Astrocyte (in vitro differentiated cells and primary cell): ENCODE data around the gene CTBP1. TPM values are rescaled to one million over a fixed set of nuclear protein-coding genes. Genes with fewer than 3 reads are reported as not detected.

ENCODE experiments used
- DNase-seq: peaks from one replicate; pipeline ENCODE4 v3.0.0-alpha.2; 2010; ENCODE audit warnings: low read depth
- FAIRE-seq: peaks from 2 replicates; lab custom pipeline; 2011; peaks lifted over from hg19 to GRCh38; lab: Jason Lieb, UNC
- H2AFZ ChIP-seq: 2 replicates; pipeline ENCODE4 v1.6.0; 2012; ENCODE audit warnings: low read depth, low read length, inconsistent platforms
- H3K27ac ChIP-seq: 2 replicates; pipeline ENCODE4 v1.5.1; 2011; ENCODE audit warnings: low read depth, low read length, inconsistent platforms
- H3K27me3 ChIP-seq: 2 replicates; pipeline ENCODE4 v1.6.0; 2011; ENCODE audit warnings: low read length, inconsistent platforms; ENCODE audit not compliant: insufficient read depth
- H3K36me3 ChIP-seq: 2 replicates; pipeline ENCODE4 v1.5.1; 2011; ENCODE audit warnings: low read length, inconsistent platforms; ENCODE audit not compliant: insufficient read depth
- H3K4me1 ChIP-seq: 2 replicates; pipeline ENCODE4 v1.5.1; 2011; ENCODE audit warnings: low read length, inconsistent platforms; ENCODE audit not compliant: insufficient read depth
- H3K4me2 ChIP-seq: 2 replicates; pipeline ENCODE4 v1.6.0; 2012; ENCODE audit warnings: low read length, inconsistent platforms
- H3K4me3 ChIP-seq: 2 replicates; pipeline ENCODE4 v1.5.1; 2011; ENCODE audit warnings: low read depth, mild to moderate bottlenecking, low read length, inconsistent platforms; ENCODE audit not compliant: insufficient read depth
- H3K79me2 ChIP-seq: 2 replicates; pipeline ENCODE4 v1.6.0; 2012; ENCODE audit warnings: mild to moderate bottlenecking, low read length, inconsistent platforms; ENCODE audit not compliant: insufficient read depth
- H3K9ac ChIP-seq: 2 replicates; pipeline ENCODE4 v1.6.0; 2012; ENCODE audit warnings: mild to moderate bottlenecking, low read length, inconsistent platforms
- H3K9me3 ChIP-seq: 2 replicates; pipeline ENCODE4 v1.5.1; 2012; ENCODE audit warnings: low read depth, mild to moderate bottlenecking, low read length, inconsistent platforms; ENCODE audit not compliant: insufficient read depth
- H4K20me1 ChIP-seq: 2 replicates; pipeline ENCODE4 v1.6.0; 2012; ENCODE audit warnings: low read length, inconsistent platforms; ENCODE audit not compliant: insufficient read depth
- H3K27ac Mint-ChIP-seq: one replicate; pipeline ENCODE4 v1.8.0; 2021; ENCODE audit warnings: mild to moderate bottlenecking, mixed read lengths; ENCODE audit not compliant: unreplicated experiment
- H3K27me3 Mint-ChIP-seq: one replicate; pipeline ENCODE4 v1.8.0; 2021; ENCODE audit warnings: low read depth, mixed read lengths; ENCODE audit not compliant: unreplicated experiment
- H3K36me3 Mint-ChIP-seq: one replicate; pipeline ENCODE4 v1.8.0; 2021; ENCODE audit warnings: low read depth, mixed read lengths; ENCODE audit not compliant: unreplicated experiment
- H3K4me1 Mint-ChIP-seq: one replicate; pipeline ENCODE4 v1.8.0; 2021; ENCODE audit warnings: low read depth, mixed read lengths; ENCODE audit not compliant: unreplicated experiment
- H3K4me3 Mint-ChIP-seq: one replicate; pipeline ENCODE4 v1.8.0; 2021; ENCODE audit warnings: mild to moderate bottlenecking, moderate library complexity, mixed read lengths; ENCODE audit not compliant: unreplicated experiment
- H3K9me3 Mint-ChIP-seq: one replicate; pipeline ENCODE4 v1.8.0; 2021; ENCODE audit warnings: mild to moderate bottlenecking, mixed read lengths; ENCODE audit not compliant: unreplicated experiment
- EZH2 ChIP-seq: IDR thresholded peaks from 2 replicates; pipeline ENCODE4 v1.6.1; 2012; ENCODE audit warnings: mild to moderate bottlenecking, low read length, inconsistent platforms; ENCODE audit not compliant: insufficient read depth
- total RNA-seq: library from RNA; stranded (reverse); gene quantifications from 2 replicates; pipeline ENCODE4 v1.2.1, GENCODE V29; 2021
- TF ChIP-seq, protein P1 (sequence below): IDR thresholded peaks from 2 replicates; pipeline ENCODE4 v1.5.1; 2011; ENCODE audit warnings: low read depth, mild to moderate bottlenecking, inconsistent platforms, low read length, moderate library complexity; ENCODE audit not compliant: insufficient read depth

Gene CTBP1
- total RNA-seq, 1 donor from 2014 or later, result 136 TPM

GRCh38 chr4:1204286-1204827 lies 44.6 kb downstream of the CTBP1 start:
- Histone ChIP-seq H3K9ac (no peak overlapping the region), H3K27me3 (no peaks in the 10 kb centered on the region), H3K9me3 (no peaks in the 10 kb centered on the region), H3K4me3 (no peak overlapping the region), H3K4me1 (peaks cover 38% of the 10 kb centered on the region), H3K4me2 (no peak overlapping the region), H4K20me1 (peaks cover under 1% of the 10 kb centered on the region), H2AFZ (no peak overlapping the region), H3K36me3 (no peaks in the 10 kb centered on the region), H3K27ac (no peak overlapping the region), H3K79me2 (no peaks in the 10 kb centered on the region)
- H3K27me3 Mint-ChIP-seq, result peaks cover 2% of the 10 kb centered on the region
- FAIRE-seq (no peak), DNase-seq (no peak)
- H3K27ac Mint-ChIP-seq, result no peak overlapping the region
- TF ChIP-seq EZH2, result no peak
- TF ChIP-seq, protein P1, sequence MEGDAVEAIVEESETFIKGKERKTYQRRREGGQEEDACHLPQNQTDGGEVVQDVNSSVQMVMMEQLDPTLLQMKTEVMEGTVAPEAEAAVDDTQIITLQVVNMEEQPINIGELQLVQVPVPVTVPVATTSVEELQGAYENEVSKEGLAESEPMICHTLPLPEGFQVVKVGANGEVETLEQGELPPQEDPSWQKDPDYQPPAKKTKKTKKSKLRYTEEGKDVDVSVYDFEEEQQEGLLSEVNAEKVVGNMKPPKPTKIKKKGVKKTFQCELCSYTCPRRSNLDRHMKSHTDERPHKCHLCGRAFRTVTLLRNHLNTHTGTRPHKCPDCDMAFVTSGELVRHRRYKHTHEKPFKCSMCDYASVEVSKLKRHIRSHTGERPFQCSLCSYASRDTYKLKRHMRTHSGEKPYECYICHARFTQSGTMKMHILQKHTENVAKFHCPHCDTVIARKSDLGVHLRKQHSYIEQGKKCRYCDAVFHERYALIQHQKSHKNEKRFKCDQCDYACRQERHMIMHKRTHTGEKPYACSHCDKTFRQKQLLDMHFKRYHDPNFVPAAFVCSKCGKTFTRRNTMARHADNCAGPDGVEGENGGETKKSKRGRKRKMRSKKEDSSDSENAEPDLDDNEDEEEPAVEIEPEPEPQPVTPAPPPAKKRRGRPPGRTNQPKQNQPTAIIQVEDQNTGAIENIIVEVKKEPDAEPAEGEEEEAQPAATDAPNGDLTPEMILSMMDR, result no peak
- no peak overlapping the region for H3K4me3 Mint-ChIP-seq
- H3K9me3 Mint-ChIP-seq, result no peaks in the 10 kb centered on the region
- H3K4me1 Mint-ChIP-seq, result peaks cover 8% of the 10 kb centered on the region
- H3K36me3 Mint-ChIP-seq, result peaks cover 4% of the 10 kb centered on the region

DNA sequence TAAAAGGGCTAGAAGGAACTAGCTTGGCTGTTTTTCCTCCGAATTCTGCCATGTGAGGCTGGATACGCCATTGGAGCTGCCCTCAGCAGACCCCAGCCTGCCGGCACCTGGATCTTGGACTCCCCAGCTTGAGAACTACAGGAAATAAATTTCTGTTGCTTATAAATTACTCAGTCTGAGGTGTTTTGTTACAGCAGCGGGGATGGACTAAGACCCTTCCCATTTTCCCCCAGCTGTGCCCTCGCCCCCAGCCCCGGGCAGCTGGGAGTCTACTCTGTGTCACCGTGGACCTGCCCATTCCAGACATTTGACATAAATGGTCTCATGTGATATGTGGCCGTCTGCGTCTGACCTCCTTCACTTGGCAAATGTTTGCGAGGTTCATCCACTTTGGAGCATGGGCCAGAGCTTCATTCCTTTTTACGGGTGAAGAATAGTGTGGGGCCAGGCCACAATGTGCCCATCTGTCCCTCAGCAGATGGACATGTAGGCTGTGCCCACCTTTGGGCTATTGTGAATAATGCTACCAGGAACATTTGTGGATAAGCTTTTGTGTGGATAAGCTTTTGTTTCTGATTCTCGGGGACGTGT lies 45.8 kb downstream of the CTBP1 start:
- Mint-ChIP-seq H3K36me3 (peaks cover 4% of the 10 kb centered on the region), H3K4me3 (no peak overlapping the region), H3K9me3 (no peaks in the 10 kb centered on the region), H3K27me3 (peaks cover 4% of the 10 kb centered on the region), H3K4me1 (peaks cover 9% of the 10 kb centered on the region), H3K27ac (no peak overlapping the region)
- FAIRE-seq, result no peak
- no peak for TF ChIP-seq EZH2
- TF ChIP-seq, protein P1, result no peak
- Histone ChIP-seq H2AFZ (no peak overlapping the region), H3K27me3 (no peaks in the 10 kb centered on the region), H3K9me3 (no peaks in the 10 kb centered on the region), H3K36me3 (no peaks in the 10 kb centered on the region), H3K4me2 (no peak overlapping the region), H3K9ac (no peak overlapping the region), H4K20me1 (no peaks in the 10 kb centered on the region), H3K79me2 (no peaks in the 10 kb centered on the region), H3K4me3 (no peak overlapping the region), H3K27ac (no peak overlapping the region), H3K4me1 (peaks cover 36% of the 10 kb centered on the region)
- DNase-seq, result no peak

GRCh38 chr4:1202526-1203011 lies 46.4 kb downstream of the CTBP1 start:
- Mint-ChIP-seq H3K27ac (no peak overlapping the region), H3K4me3 (no peak overlapping the region), H3K9me3 (no peaks in the 10 kb centered on the region), H3K4me1 (peaks cover 11% of the 10 kb centered on the region), H3K27me3 (peaks cover 4% of the 10 kb centered on the region), H3K36me3 (peaks cover 4% of the 10 kb centered on the region)
- no peak overlapping the region for H2AFZ ChIP-seq
- no peak overlapping the region for H3K9ac ChIP-seq
- no peaks in the 10 kb centered on the region for H3K36me3 ChIP-seq
- H3K79me2 ChIP-seq, result no peaks in the 10 kb centered on the region
- H3K4me2 ChIP-seq, result peak overlapping the region; percentile 25
- no peaks in the 10 kb centered on the region for H3K27me3 ChIP-seq
- no peak overlapping the region for H3K4me3 ChIP-seq
- no peak for TF ChIP-seq EZH2
- TF ChIP-seq, protein P1, result no peak
- DNase-seq (no peak), FAIRE-seq (no peak)
- no peaks in the 10 kb centered on the region for H4K20me1 ChIP-seq
- peaks cover 37% of the 10 kb centered on the region for H3K4me1 ChIP-seq
- H3K27ac ChIP-seq, result no peak overlapping the region
- H3K9me3 ChIP-seq, result no peaks in the 10 kb centered on the region
